Measurements from ENCODE around the gene TMA16. TPM values are rescaled to one million over a fixed set of nuclear protein-coding genes. Genes with fewer than 3 reads are reported as not detected.
A peak's percentile ranks its signal among the peaks of the same experiment; 100 is the strongest.

TMA16 gene
- total RNA-seq, 6 donors from 2014 or later: 11.3 to 25.2 (median 17.7) TPM

DNA sequence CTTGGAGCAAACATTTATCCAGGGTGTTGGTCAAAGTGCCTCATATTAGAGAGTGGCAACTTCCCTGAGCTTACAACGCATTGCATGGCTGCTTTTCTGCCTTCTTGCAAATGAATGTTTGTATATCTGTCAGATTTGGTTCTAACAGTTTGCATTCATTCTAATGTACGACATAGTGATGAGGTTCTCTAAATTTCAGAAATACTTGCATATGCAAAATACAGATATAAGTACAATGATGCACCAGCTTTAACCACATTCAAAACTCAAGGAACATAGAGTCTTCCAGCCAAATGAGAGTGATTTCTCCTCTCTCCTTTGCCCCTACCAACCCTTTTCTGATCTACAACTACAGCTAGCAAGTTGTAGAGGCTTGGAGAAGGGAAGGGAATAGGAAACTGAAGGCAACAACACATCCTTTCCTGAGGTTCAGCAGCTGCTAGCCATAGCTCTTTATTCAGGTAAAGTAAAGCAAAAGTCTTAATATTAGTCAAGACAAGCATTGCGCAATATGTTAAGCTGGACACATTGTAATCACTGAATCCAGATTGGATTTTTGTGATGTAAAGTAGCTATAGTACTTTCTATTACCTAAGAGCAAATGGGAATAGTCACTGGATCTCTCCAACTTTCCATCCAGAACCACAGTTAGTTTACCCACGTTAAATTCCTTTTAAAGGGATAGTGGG, 27.3 kb upstream of the TMA16 start:
- ATAC-seq (ENCODE audit: low FRiP score in 2 of 2): no peak
- Histone ChIP-seq H3K4me1 (no peaks in the 10 kb centered on the region), H3K36me3 (no peaks in the 10 kb centered on the region)

GRCh38 chr4:163470391-163470790, 24.1 kb upstream of the TMA16 start:
- no peaks in the 10 kb centered on the region for H3K27me3 ChIP-seq
- no peaks in the 10 kb centered on the region for H3K4me1 ChIP-seq
- no peak overlapping the region for H3K27ac ChIP-seq
- WGBS, 2 donors: 60 to 65% methylated on average over 3 of the region's 3 CpGs
- no peaks in the 10 kb centered on the region for H3K9me3 ChIP-seq
- TF ChIP-seq EP300 (IDR thresholded peaks at IDR 0.05) (no peak), POLR2A (IDR thresholded peaks at IDR 0.05) (no peak)
- ATAC-seq (ENCODE audit: low FRiP score in 2 of 2) (no peak), DNase-seq (no peak)
- no peaks in the 10 kb centered on the region for H3K36me3 ChIP-seq
- no peak overlapping the region for H3K4me3 ChIP-seq

More for the DNA sequence above, 27.3 kb upstream of the TMA16 start:
- no peak for DNase-seq
- no peak overlapping the region for H3K27ac ChIP-seq
- H3K4me3 ChIP-seq: no peak overlapping the region
- no peaks in the 10 kb centered on the region for H3K9me3 ChIP-seq
- 86 to 88% methylated on average over 4 of the region's 4 CpGs for WGBS, 2 donors
- no peak for TF ChIP-seq EP300 (IDR thresholded peaks at IDR 0.05)
- TF ChIP-seq, protein P1, sequence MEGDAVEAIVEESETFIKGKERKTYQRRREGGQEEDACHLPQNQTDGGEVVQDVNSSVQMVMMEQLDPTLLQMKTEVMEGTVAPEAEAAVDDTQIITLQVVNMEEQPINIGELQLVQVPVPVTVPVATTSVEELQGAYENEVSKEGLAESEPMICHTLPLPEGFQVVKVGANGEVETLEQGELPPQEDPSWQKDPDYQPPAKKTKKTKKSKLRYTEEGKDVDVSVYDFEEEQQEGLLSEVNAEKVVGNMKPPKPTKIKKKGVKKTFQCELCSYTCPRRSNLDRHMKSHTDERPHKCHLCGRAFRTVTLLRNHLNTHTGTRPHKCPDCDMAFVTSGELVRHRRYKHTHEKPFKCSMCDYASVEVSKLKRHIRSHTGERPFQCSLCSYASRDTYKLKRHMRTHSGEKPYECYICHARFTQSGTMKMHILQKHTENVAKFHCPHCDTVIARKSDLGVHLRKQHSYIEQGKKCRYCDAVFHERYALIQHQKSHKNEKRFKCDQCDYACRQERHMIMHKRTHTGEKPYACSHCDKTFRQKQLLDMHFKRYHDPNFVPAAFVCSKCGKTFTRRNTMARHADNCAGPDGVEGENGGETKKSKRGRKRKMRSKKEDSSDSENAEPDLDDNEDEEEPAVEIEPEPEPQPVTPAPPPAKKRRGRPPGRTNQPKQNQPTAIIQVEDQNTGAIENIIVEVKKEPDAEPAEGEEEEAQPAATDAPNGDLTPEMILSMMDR (IDR thresholded peaks at IDR 0.05): no peak
- TF ChIP-seq POLR2AphosphoS5 (IDR thresholded peaks at IDR 0.05): no peak
- TF ChIP-seq POLR2A (IDR thresholded peaks at IDR 0.05): no peak
- no peaks in the 10 kb centered on the region for H3K27me3 ChIP-seq

GRCh38 chr4:163473130-163473529, 21.4 kb upstream of the TMA16 start:
- DNase-seq (no peak), ATAC-seq (ENCODE audit: low FRiP score in 2 of 2) (no peak)
- no peaks in the 10 kb centered on the region for H3K9me3 ChIP-seq
- no peaks in the 10 kb centered on the region for H3K36me3 ChIP-seq
- H3K27ac ChIP-seq: no peak overlapping the region
- WGBS, 2 donors: 70 to 94% methylated on average over 2 to 14 of the region's 14 CpGs
- no peaks in the 10 kb centered on the region for H3K4me1 ChIP-seq
- TF ChIP-seq POLR2AphosphoS5 (IDR thresholded peaks at IDR 0.05) (no peak), EP300 (IDR thresholded peaks at IDR 0.05) (no peak), POLR2A (IDR thresholded peaks at IDR 0.05) (no peak)
- TF ChIP-seq, protein P1 (IDR thresholded peaks at IDR 0.05): no peak
- no peaks in the 10 kb centered on the region for H3K27me3 ChIP-seq
- H3K4me3 ChIP-seq: no peak overlapping the region

DNA sequence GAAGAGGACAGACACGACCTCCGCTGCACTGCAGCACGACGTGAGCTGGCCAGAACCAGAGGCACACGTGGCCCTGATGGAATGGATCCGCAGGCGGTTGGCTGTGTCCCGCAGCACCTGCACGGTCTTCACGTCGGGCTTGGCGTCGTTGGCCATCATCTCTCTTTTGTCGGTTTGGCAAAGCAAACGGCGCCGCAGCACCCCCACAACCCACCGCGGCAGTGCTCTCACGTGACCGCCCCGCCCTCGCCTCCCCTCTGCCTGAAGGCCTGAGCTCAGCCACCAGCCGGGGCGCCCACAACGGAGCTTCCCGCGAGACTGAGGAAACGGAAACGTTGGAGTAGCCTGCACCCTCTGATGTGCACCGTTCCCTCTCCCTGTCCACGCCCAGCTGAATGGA, 20.9 kb upstream of the TMA16 start, which contains the start of gene TKTL2:
TKTL2 (minus strand) TSS at position 179 of the 400 bp plus-strand sequence; CDS start at position 159, 20 bp downstream.
- peak in 1 of 2 donors; percentile 79 for DNase-seq
- H3K4me3 ChIP-seq: no peak within 1 kb of the TSS
- no peak within 1 kb of the TSS for H3K27ac ChIP-seq
- no peaks in the 10 kb centered on the region for H3K9me3 ChIP-seq
- TF ChIP-seq EP300 (IDR thresholded peaks at IDR 0.05): no peak
- no peaks in the 10 kb centered on the region for H3K27me3 ChIP-seq
- 94% methylated on average over 17 to 32 of the region's 32 CpGs for WGBS, 2 donors
- no peaks in the 10 kb centered on the region for H3K4me1 ChIP-seq
- peak in 1 of 2 donors; percentile 23 for ATAC-seq (ENCODE audit: low FRiP score in 2 of 2)
- H3K36me3 ChIP-seq: no peaks in the 10 kb centered on the region

DNA sequence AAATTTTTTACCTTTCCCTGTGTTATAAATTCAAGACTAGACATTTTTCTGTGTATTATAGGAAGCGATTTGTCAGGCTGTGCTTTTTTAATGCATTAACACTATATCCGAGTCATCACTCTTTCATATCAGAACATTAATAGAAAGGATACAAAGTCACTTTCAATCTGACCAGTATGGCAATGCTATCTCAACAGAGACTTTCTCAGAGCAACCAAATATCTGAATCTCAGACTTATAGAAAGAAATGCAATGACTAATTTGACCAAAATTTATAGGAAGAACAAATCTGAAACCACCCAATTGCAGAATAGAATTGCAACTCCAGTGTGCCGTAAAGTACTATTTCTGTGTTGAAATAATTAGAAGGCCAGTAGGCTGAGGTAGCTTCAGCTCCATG, 20.5 kb upstream of the TMA16 start:
- 85 to 90% methylated on average over 3 of the region's 3 CpGs for WGBS, 2 donors

DNA sequence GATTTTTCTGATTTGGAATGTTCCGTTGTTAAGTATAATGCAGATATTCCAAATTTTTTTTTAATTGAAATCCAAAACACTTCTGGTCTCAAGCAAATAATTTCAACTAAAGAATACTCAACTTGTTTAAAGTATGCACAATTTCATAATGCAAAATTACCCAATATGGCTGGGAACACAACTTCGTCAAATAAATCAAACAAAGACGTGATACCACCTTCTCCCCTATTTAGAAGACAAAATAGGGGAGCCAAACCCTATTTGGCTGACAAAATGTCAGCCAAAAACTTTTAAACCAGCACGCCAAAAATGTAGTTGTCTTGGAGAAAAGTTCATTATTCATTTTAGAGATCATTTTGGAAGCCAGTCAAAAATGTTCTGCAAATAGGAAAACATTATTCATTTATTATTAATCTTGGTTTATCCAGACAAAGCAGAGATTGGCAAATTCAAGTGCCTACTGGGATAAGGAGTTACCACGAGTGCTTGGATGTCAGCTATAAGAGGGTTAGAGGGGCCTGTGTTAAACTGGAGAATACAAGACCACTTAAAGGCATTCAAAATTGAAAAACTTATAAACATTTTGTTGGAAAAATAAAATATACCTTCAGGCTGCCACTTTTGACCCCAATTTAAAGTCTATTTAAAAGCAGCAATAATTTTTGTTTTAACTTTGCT, 17.6 kb upstream of the TMA16 start:
- ATAC-seq (ENCODE audit: low FRiP score in 2 of 2) (no peak), DNase-seq (no peak)
- H3K36me3 ChIP-seq: no peaks in the 10 kb centered on the region
- H3K4me3 ChIP-seq: no peak overlapping the region
- no peaks in the 10 kb centered on the region for H3K4me1 ChIP-seq
- WGBS, 2 donors: 53 to 75% methylated on average over 5 of the region's 5 CpGs
- H3K27me3 ChIP-seq: no peaks in the 10 kb centered on the region
- TF ChIP-seq POLR2AphosphoS5 (IDR thresholded peaks at IDR 0.05) (no peak), EP300 (IDR thresholded peaks at IDR 0.05) (no peak)
- no peak overlapping the region for H3K27ac ChIP-seq
- H3K9me3 ChIP-seq: no peaks in the 10 kb centered on the region

More for the DNA sequence above, 20.5 kb upstream of the TMA16 start:
- DNase-seq (no peak), ATAC-seq (ENCODE audit: low FRiP score in 2 of 2) (no peak)
- Histone ChIP-seq H3K4me3 (no peak overlapping the region), H3K9me3 (no peaks in the 10 kb centered on the region), H3K27ac (no peak overlapping the region), H3K27me3 (no peaks in the 10 kb centered on the region), H3K4me1 (no peaks in the 10 kb centered on the region), H3K36me3 (no peaks in the 10 kb centered on the region)
- TF ChIP-seq POLR2A (IDR thresholded peaks at IDR 0.05): no peak

All from upper lobe of left lung (tissue), 6 donors.